ENCODE measurements around the gene CHRNA5. TPM values are rescaled to one million over a fixed set of nuclear protein-coding genes. Genes with fewer than 3 reads are reported as not detected.

CHRNA5 gene
- total and polyA plus RNA-seq, 12 donors: 0.18 to 1.7 (median 1.3) TPM; not detected in 1

- Histone ChIP-seq H3K36me3 (replicated peaks in 1 of 2) (no peaks in the 10 kb centered on the region), H3K4me1 (replicated peaks in 1 of 2) (peaks cover 7 to 12% of the 10 kb centered on the region in 2 donors), H3K27me3 (no peaks in the 10 kb centered on the region), H3K4me3 (no peak overlapping the region), H3K9me3 (replicated peaks in 1 of 3) (no peaks in the 10 kb centered on the region), H3K27ac (no peak overlapping the region)
- intact Hi-C loops (cut with DNase I): no loop called here
- no peak for TF ChIP-seq CTCF (IDR thresholded peaks at IDR 0.05)
- TF ChIP-seq POLR2A (IDR thresholded peaks at IDR 0.05): no peak
- no peak for DNase-seq
- WGBS, 4 donors: 77 to 88% (median 77%) methylated on average over 5 of the region's 5 CpGs
Observed at GRCh38 chr15:78642331-78642730, 77.0 kb downstream of the CHRNA5 start.

Small RNAs within 50 kb of the gene (small RNA-seq; reads per million reads assigned to genes)
- 0 reads per million in 2 donors for gene AC067863.2

Other genes with a start within 250 kb of the CHRNA5 start
- gene CRABP1, start 225.2 kb upstream of the CHRNA5 start, total RNA-seq: 1 to 10 TPM in 3 of 9 donors, under 1 TPM in 3, not detected in 3; 0.39 to 2.4 (median 0.95) TPM
- 1 to 10 TPM in 1 of 3 donors, under 1 TPM in 2; 0.67 to 1.2 (median 0.80) TPM for gene CRABP1, start 225.2 kb upstream of the CHRNA5 start, polyA plus RNA-seq
- gene IREB2, start 127.3 kb upstream of the CHRNA5 start, total RNA-seq: 100 to 1,000 TPM in 2 of 9 donors, 10 to 100 TPM in 7; 54.8 to 148 (median 89.8) TPM
- gene IREB2, start 127.3 kb upstream of the CHRNA5 start, polyA plus RNA-seq: 10 to 100 TPM; 11.8 to 57.5 (median 25.8) TPM
- 10 to 100 TPM in 2 of 9 donors, 1 to 10 TPM in 7; 3.2 to 17.1 (median 7.5) TPM for gene HYKK, start 57.9 kb upstream of the CHRNA5 start, total RNA-seq
- gene HYKK, start 57.9 kb upstream of the CHRNA5 start, polyA plus RNA-seq: 1 to 10 TPM; 3.1 to 7.0 (median 5.5) TPM
- gene PSMA4, start 25.1 kb upstream of the CHRNA5 start, total RNA-seq: 100 to 1,000 TPM in 8 of 9 donors, 10 to 100 TPM in 1; 86.3 to 410 (median 145) TPM
- gene PSMA4, start 25.1 kb upstream of the CHRNA5 start, polyA plus RNA-seq: 100 to 1,000 TPM; 126 to 372 (median 173) TPM
- 10 to 100 TPM in 3 of 9 donors, 1 to 10 TPM in 3, under 1 TPM in 3; 0.43 to 62.6 (median 3.2) TPM for gene CHRNA3, start 55.5 kb downstream of the CHRNA5 start, total RNA-seq
- 10 to 100 TPM; 16.1 to 57.1 (median 40.7) TPM for gene CHRNA3, start 55.5 kb downstream of the CHRNA5 start, polyA plus RNA-seq
- gene CHRNB4, start 75.7 kb downstream of the CHRNA5 start, total RNA-seq: 1 to 10 TPM in 4 of 9 donors, under 1 TPM in 5; 0.24 to 4.5 (median 0.93) TPM
- 1 to 10 TPM in 2 of 3 donors, under 1 TPM in 1; 0.34 to 5.7 (median 1.9) TPM for gene CHRNB4, start 75.7 kb downstream of the CHRNA5 start, polyA plus RNA-seq
- gene ADAMTS7, start 245.9 kb downstream of the CHRNA5 start, total RNA-seq: 10 to 100 TPM in 4 of 9 donors, 1 to 10 TPM in 5; 2.1 to 13.5 (median 9.5) TPM
- gene ADAMTS7, start 245.9 kb downstream of the CHRNA5 start, polyA plus RNA-seq: 10 to 100 TPM in 2 of 3 donors, under 1 TPM in 1; 0.70 to 27.7 (median 15.4) TPM

Measured in adrenal gland (tissue), 12 donors.